ENCODE measurements around the gene SPCS2. TPM values are rescaled to one million over a fixed set of nuclear protein-coding genes. Genes with fewer than 3 reads are reported as not detected.

The SPCS2 gene
- total and polyA plus RNA-seq, 2 of the 8 experiments (the other 6 are each of a cell fraction or from before 2014, with no cell fraction given) = 92.7 to 161 TPM

DNA sequence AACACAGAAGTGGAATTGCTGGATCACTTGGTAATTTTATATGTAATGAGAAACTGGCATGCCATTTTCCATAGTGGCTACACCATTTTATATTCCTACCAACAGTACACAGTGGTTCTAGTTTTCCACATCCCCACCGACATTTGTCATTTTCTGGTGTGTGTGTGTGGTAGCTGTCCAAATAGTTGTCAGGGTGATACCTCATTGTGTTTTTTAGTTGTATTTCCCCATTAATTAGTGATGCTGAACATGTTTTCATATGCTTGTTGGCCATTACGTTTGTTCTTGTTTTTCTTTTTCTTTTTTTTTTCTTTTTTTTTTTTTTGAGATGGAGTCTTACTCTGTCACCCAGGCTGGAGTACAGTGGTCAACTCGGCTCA is 51.9 kb downstream of the SPCS2 start (continued):
- TF ChIP-seq, protein P1, sequence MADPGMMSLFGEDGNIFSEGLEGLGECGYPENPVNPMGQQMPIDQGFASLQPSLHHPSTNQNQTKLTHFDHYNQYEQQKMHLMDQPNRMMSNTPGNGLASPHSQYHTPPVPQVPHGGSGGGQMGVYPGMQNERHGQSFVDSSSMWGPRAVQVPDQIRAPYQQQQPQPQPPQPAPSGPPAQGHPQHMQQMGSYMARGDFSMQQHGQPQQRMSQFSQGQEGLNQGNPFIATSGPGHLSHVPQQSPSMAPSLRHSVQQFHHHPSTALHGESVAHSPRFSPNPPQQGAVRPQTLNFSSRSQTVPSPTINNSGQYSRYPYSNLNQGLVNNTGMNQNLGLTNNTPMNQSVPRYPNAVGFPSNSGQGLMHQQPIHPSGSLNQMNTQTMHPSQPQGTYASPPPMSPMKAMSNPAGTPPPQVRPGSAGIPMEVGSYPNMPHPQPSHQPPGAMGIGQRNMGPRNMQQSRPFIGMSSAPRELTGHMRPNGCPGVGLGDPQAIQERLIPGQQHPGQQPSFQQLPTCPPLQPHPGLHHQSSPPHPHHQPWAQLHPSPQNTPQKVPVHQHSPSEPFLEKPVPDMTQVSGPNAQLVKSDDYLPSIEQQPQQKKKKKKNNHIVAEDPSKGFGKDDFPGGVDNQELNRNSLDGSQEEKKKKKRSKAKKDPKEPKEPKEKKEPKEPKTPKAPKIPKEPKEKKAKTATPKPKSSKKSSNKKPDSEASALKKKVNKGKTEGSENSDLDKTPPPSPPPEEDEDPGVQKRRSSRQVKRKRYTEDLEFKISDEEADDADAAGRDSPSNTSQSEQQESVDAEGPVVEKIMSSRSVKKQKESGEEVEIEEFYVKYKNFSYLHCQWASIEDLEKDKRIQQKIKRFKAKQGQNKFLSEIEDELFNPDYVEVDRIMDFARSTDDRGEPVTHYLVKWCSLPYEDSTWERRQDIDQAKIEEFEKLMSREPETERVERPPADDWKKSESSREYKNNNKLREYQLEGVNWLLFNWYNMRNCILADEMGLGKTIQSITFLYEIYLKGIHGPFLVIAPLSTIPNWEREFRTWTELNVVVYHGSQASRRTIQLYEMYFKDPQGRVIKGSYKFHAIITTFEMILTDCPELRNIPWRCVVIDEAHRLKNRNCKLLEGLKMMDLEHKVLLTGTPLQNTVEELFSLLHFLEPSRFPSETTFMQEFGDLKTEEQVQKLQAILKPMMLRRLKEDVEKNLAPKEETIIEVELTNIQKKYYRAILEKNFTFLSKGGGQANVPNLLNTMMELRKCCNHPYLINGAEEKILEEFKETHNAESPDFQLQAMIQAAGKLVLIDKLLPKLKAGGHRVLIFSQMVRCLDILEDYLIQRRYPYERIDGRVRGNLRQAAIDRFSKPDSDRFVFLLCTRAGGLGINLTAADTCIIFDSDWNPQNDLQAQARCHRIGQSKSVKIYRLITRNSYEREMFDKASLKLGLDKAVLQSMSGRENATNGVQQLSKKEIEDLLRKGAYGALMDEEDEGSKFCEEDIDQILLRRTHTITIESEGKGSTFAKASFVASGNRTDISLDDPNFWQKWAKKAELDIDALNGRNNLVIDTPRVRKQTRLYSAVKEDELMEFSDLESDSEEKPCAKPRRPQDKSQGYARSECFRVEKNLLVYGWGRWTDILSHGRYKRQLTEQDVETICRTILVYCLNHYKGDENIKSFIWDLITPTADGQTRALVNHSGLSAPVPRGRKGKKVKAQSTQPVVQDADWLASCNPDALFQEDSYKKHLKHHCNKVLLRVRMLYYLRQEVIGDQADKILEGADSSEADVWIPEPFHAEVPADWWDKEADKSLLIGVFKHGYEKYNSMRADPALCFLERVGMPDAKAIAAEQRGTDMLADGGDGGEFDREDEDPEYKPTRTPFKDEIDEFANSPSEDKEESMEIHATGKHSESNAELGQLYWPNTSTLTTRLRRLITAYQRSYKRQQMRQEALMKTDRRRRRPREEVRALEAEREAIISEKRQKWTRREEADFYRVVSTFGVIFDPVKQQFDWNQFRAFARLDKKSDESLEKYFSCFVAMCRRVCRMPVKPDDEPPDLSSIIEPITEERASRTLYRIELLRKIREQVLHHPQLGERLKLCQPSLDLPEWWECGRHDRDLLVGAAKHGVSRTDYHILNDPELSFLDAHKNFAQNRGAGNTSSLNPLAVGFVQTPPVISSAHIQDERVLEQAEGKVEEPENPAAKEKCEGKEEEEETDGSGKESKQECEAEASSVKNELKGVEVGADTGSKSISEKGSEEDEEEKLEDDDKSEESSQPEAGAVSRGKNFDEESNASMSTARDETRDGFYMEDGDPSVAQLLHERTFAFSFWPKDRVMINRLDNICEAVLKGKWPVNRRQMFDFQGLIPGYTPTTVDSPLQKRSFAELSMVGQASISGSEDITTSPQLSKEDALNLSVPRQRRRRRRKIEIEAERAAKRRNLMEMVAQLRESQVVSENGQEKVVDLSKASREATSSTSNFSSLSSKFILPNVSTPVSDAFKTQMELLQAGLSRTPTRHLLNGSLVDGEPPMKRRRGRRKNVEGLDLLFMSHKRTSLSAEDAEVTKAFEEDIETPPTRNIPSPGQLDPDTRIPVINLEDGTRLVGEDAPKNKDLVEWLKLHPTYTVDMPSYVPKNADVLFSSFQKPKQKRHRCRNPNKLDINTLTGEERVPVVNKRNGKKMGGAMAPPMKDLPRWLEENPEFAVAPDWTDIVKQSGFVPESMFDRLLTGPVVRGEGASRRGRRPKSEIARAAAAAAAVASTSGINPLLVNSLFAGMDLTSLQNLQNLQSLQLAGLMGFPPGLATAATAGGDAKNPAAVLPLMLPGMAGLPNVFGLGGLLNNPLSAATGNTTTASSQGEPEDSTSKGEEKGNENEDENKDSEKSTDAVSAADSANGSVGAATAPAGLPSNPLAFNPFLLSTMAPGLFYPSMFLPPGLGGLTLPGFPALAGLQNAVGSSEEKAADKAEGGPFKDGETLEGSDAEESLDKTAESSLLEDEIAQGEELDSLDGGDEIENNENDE (IDR thresholded peaks at IDR 0.05; ENCODE audit: insufficient replicate concordance, low read length) = no peak
- TF ChIP-seq, protein P2, sequence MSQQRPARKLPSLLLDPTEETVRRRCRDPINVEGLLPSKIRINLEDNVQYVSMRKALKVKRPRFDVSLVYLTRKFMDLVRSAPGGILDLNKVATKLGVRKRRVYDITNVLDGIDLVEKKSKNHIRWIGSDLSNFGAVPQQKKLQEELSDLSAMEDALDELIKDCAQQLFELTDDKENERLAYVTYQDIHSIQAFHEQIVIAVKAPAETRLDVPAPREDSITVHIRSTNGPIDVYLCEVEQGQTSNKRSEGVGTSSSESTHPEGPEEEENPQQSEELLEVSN (IDR thresholded peaks at IDR 0.05) = no peak
- TF ChIP-seq RNF2 (IDR thresholded peaks at IDR 0.05; ENCODE audit: borderline replicate concordance, low read depth, low read length, missing control alignments, poor library complexity, severe bottlenecking) (no peak), TCF12 (IDR thresholded peaks at IDR 0.05; ENCODE audit: low read depth, low read length) (no peak), RAD21 (IDR thresholded peaks at IDR 0.05 in 1 of 2, conservative IDR thresholded peaks at IDR 0.05 in 1 of 2; ENCODE audit: low read depth in 2 of 2, low read length in 2 of 2) (no peak), SIN3A (conservative IDR thresholded peaks at IDR 0.05 in 1 of 2, IDR thresholded peaks at IDR 0.05 in 1 of 2; ENCODE audit: low read depth in 1 of 2, low read length in 2 of 2) (no peak), POU5F1 (IDR thresholded peaks at IDR 0.05; ENCODE audit: low read depth, low read length) (no peak), SIRT6 (IDR thresholded peaks at IDR 0.05; ENCODE audit: low read length) (no peak), TEAD4 (IDR thresholded peaks at IDR 0.05; ENCODE audit: low read depth, low read length) (no peak), CEBPB (IDR thresholded peaks at IDR 0.05; ENCODE audit: low read depth, low read length) (no peak), RFX5 (IDR thresholded peaks at IDR 0.05; ENCODE audit: borderline replicate concordance, low read depth, low read length) (no peak)

Measured in H1 (cell line).